Measurements from ENCODE around the gene XPOT.

XPOT gene

GRCh38 chr12:64466178-64466577, 62.0 kb downstream of the XPOT start:
- in situ Hi-C loops (cut with HindIII; ENCODE audit: low sequenced_read_pairs) = no loop called here

DNA sequence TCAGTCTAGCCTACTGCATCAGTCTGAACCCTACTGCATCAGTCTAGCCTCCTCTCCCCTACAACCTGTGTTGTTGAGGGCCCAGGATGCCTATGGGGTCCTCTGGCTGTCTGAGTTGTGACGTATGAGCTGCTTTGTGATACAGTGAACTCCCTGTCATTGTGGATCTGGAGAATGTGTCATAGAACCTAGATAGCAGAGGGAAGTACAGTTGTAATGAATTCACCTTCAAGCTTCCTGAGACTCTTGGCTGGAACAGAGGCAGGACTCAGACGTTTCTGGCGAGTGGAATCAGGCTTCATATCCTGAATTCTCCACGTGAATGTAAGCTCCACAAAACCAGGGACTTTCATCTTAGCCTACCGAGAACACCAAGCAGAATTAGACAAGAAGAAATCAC, 64.8 kb downstream of the XPOT start:
- in situ Hi-C loops (cut with HindIII; ENCODE audit: low sequenced_read_pairs) = no loop called here

GRCh38 chr12:64469455-64470142, 65.4 kb downstream of the XPOT start:
- in situ Hi-C loops (cut with HindIII; ENCODE audit: low sequenced_read_pairs) = no loop called here

GRCh38 chr12:64470495-64470894, 66.3 kb downstream of the XPOT start:
- in situ Hi-C loops (cut with HindIII; ENCODE audit: low sequenced_read_pairs) = no loop called here

- in situ Hi-C loops (cut with HindIII; ENCODE audit: low sequenced_read_pairs) = no loop called here
Measured at GRCh38 chr12:64473176-64473575, 69.0 kb downstream of the XPOT start.

GRCh38 chr12:64475518-64475917, 71.3 kb downstream of the XPOT start:
- in situ Hi-C loops (cut with HindIII; ENCODE audit: low sequenced_read_pairs) = no loop called here

GRCh38 chr12:64476844-64477243, 72.7 kb downstream of the XPOT start:
- in situ Hi-C loops (cut with HindIII; ENCODE audit: low sequenced_read_pairs) = no loop called here

- in situ Hi-C loops (cut with HindIII; ENCODE audit: low sequenced_read_pairs) = no loop called here
Measured at GRCh38 chr12:64478661-64479060, 74.5 kb downstream of the XPOT start.

DNA sequence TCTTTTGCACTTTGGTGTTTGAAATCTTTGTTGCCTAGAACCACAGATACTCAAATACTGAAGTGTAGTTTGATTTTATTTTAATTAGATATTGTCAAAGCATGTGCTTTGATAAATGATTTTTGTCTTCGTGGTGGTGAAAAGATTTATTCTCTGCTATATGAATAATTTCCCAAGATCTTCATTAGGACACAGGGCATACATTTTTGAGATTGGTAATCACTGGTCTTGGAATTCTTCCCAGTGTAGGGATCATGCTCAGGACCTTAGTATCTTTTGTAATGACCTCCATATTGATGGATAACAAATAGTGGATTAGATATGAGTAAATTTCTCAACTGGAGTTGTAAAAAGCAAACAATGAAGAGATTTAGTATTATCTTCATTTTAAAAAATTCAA, 76.0 kb downstream of the XPOT start:
- in situ Hi-C loops (cut with HindIII; ENCODE audit: low sequenced_read_pairs) = no loop called here

- in situ Hi-C loops (cut with HindIII; ENCODE audit: low sequenced_read_pairs) = loop anchor here (5.0 kb wide), 1 partner anchor 36 kb away; no protein-coding TSS in a partner anchor
Measured at GRCh38 chr12:64486657-64487056, 82.5 kb downstream of the XPOT start.

DNA sequence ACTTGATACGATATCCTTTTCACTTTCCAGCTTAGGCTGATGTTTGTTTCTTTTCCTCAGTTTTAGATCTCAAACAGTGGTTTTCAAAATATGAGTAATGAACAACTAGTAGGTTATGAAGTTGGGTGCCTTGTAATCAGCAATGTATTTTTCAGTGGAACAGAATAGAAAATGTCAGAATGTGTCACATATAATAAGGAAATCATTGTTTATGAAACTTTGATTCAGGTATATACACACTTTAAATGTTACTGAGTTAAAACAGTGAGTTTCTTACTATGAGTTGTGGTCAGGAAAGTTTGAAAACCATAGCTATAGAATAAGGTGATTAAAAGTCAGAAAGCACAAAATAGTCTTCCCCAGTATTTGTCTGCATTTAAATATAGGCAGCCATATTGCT, 87.5 kb downstream of the XPOT start:
- in situ Hi-C loops (cut with HindIII; ENCODE audit: low sequenced_read_pairs) = no loop called here

DNA sequence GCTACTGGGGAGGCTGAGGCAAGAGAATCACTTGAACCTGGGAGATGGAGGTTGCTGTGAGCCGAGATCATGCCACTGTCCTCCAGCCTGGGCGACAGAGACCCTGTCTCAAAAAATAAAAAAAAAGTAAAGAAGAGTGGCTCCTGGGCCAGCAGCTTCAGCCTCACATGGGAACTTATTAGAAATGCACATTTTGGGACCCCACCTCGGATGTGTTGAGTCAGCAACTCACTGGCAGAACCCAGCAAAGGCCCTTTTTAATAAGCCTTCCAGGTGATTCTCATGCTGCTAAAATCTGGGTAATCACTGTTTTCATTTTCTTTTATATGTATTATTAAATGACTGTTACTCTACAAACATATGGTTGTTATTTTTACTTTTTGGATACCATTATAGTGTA, 89.3 kb downstream of the XPOT start:
- in situ Hi-C loops (cut with HindIII; ENCODE audit: low sequenced_read_pairs) = no loop called here

DNA sequence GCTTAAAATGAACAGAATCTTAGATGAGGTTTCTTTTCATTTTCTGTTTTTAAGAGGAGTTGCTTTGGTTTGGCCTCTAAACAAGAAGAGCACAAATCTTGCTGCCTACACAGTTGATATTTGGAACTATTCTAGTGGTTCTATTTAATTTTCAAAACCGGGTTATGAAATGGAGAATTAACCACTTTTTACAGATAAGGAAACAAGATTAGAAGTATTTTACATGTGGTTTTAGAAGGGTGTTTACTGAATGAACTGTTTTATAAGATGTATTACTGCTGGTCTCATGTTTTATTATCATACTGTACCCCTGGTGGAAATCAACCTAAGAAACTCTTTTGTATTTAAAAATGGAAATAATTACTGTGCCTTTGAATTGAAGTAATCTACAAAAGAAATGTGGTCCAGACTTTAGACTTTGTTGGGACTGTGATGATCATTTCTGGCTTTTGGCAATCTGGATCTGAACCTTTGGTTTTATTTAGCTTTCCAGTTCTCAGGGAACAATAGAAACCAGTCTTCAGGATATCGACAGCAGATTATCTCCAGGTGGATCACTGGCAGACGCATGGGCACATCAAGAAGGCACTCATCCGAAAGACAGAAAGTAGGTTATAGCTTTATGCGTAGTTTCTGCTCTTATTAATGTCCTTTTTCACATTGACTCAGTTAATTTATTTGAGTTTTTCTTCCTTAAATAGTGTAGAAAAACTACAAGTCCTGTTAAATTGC, 91.0 kb downstream of the XPOT start:
- in situ Hi-C loops (cut with HindIII; ENCODE audit: low sequenced_read_pairs) = no loop called here

DNA sequence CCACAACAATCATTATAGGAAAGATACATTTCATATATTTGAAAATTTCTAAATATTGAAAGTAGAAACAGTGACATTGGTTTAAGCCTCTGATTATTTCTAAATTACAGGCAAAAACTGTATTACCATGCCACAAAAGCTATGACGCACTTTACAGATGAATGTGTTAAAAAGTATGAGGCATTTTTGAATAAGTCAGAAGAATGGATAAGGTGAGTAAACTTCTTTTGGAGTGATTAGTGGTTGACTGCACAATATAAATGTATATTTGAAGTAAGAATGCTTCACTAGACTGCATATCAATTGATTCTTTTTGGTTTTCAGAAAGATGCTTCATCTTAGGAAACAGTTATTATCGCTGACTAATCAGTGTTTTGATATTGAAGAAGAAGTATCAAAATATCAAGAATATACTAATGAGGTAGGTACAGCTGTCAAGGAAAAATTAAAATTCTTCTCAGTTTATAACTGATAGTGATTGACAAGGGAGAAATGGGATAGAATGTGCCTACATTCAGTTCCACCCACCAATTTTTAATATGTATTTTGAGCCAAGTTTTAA, 92.7 kb downstream of the XPOT start:
- in situ Hi-C loops (cut with HindIII; ENCODE audit: low sequenced_read_pairs) = no loop called here

DNA sequence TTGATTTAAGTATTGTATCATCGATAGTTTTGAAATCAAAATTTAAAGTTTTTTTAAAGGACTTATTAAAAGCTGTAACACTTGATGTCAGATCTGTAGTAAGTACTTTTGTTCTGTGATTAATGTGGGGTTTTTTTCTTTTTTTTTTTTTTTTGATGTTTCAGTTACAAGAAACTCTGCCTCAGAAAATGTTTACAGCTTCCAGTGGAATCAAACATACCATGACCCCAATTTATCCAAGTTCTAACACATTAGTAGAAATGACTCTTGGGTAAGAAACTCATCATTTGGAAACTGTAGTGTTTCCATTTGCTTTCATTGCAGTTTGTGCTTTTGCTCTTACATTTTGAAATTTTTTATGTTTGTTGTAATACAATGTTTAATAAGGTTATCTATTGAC, 93.3 kb downstream of the XPOT start:
- in situ Hi-C loops (cut with HindIII; ENCODE audit: low sequenced_read_pairs) = no loop called here

GRCh38 chr12:64497903-64498302, 93.7 kb downstream of the XPOT start:
- in situ Hi-C loops (cut with HindIII; ENCODE audit: low sequenced_read_pairs) = no loop called here

DNA sequence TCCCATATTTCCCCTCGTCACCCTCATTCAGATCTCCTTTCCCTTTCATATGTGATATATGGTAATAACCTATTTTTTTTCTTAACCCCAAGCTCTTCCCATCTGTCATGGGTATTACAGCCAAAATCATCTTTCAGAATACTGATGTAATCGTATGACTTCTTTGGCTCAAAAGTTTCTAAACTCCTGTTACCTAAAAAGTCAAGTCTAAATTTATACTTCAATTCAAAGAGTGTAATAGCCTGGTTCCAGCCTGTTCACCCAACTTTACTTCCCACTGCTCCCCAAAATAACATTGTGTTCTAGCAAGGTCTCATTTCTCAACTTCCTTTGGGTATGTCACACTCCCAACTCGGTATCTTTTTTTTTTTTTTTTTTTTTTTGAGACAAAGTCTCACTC, 96.2 kb downstream of the XPOT start:
- in situ Hi-C loops (cut with HindIII; ENCODE audit: low sequenced_read_pairs) = no loop called here

Measured in DLD1 (cell line).